Right ventricle myocardium inferior (tissue), 1 donor: ENCODE measurements around the gene IFI30. TPM values are rescaled to one million over a fixed set of nuclear protein-coding genes. Genes with fewer than 3 reads are reported as not detected.
"Not testable (repeated sequence)": the region's sequence is repeated elsewhere in the genome, so short reads cannot be mapped to it uniquely, and the experiment has no call there.

Experiments used
- ATAC-seq: fragments of 200-7000 bp; cut with Tn5 transposase; one replicate; pipeline ENCODE4 v1.9.1; 2020; ENCODE audit warnings: mild to moderate bottlenecking, moderate library complexity
- DNase-seq: peaks from one replicate; pipeline ENCODE4 v3.0.0; 2021; ENCODE audit errors: missing footprints
- intact Hi-C: fragments of 100-400 bp; cut with DNase I; formaldehyde crosslinking; loops from one replicate; pipeline ENCODE4 v1.11.0; 2022
- total RNA-seq: library from RNA; stranded (reverse); fragmentation: NEBNext Ultra II Directional; extraction: Animal tissue kit (Norgen Biotek cat#: 25700); gene quantifications from one replicate; pipeline ENCODE4 v1.2.1, GENCODE V29; 2021
- donor health status: DM: no; HTN: yes; CAD: no; lungs with severe emphysema.

IFI30 gene
- total RNA-seq, 1 donor from 2014 or later = 32.5 TPM

DNA sequence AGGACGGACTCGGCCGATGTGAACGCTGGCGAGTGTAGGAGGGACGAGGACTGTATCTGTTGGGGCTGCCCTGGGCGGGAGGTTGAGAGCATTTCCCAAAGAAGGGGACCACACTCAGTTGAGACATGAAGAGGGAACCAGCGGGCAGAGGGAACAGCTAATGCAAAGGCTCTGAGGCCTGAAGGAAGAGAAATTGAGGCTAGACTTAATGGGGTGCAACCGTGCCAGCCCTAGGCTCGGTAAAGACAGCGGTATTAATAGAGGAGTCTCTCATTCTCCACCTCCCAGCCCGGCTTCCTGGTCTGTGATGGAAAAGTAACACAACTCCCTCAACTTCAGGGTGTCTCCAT lies 20.5 kb downstream of the IFI30 start:
- intact Hi-C loops = loop anchor here (1.0 kb wide), 1 partner anchor 9 kb away; no protein-coding TSS in a partner anchor
- no peak for DNase-seq
- no peak for ATAC-seq

DNA sequence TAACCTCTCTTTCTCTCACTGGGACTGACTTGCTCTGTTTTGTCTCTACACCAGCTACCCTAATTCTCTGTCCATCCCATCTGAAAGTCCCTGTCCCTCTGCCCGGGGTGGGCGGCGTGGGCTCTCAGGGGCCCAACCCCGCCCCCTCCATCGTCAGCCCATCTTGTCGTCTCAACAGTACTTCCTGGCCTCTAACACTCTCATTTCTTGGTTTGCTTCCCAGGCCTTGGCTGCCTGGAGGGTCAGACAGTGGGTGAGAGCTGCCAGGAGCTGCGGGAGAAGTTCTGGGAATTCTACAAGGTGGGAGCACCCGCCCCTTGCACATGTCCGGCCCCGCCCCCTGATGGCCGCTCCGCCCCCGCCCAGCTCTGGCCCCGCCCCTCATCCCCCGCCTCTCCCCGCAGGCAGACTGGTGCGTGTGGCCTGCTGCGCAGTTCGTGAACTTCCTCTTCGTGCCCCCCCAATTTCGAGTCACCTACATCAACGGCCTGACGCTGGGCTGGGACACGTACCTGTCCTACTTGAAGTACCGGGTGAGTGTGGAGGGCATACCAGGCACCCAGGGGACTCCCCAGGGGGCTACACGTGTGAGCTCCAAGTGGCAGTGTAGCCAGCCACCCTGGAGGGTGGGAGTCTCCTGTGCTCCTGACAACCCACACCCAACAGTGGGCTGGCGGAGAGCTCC lies 21.1 kb downstream of the IFI30 start:
- DNase-seq (no peak), ATAC-seq (no peak)
- intact Hi-C loops = loop anchor here (1.0 kb wide), 1 partner anchor 9 kb away; no protein-coding TSS in a partner anchor

DNA sequence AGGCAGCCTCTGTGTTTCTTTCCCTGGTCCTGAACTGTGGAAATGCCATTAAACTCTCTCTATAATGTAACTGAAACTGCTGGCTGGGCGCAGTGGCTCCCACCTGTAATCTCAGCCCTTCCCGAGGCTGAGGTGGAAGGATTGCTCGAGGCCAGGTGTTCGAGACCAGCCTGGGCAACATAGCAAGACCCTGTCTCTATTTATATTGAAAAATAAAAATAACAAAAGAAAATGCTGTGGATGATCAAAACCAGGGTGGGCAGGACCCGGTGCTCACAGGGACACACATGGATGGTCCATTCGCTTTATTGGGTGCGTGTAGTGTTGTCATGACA lies 22.9 kb downstream of the IFI30 start:
- ATAC-seq (no peak), DNase-seq (no peak)
- intact Hi-C loops = no loop called here

DNA sequence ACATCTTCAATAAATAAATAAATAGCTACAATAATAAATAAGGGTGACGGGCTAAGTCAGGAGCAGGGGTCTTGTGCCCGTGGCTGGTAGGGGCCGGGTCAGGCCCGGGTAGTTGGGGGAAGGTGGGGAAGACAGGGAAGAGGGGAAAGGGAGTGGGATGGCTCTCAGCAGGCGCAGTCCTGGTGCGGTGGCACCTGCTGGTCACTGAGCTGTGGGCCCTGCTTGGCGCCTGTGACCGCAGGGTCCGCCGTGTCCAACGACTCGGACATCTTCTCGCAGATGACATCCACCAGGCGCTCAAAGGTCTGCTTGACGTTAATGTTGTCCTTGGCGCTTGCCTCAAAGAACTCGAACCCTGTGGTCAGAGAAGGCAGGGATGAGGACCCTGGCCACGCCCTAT lies 23.7 kb downstream of the IFI30 start:
- DNase-seq (no peak), ATAC-seq (no peak)
- intact Hi-C loops = no loop called here

GRCh38 chr19:18197941-18198340 lies 24.3 kb downstream of the IFI30 start:
- intact Hi-C loops = no loop called here
- no peak for ATAC-seq
- DNase-seq = no peak

DNA sequence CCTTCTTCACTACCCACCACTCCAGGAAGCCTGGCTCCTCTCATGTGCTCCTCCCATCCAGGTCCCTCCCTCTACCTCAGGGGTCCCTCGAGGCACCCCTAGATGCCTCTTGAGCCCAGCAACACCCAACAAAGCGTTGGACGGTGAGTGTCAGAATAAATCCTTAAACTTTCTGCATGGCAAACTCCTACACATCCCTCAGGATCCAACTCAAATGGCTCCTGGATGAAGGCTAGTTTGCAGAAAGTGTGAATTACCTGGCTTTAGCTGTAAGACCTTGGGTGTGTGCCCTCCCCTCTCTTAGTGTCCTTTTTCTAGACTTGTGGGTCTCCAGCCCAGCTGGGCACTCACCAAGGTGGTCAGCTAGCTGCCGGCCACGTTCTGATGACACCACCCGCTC lies 24.8 kb downstream of the IFI30 start:
- intact Hi-C loops = no loop called here
- ATAC-seq (no peak), DNase-seq (no peak)

GRCh38 chr19:18202397-18202777 lies 28.8 kb downstream of the IFI30 start:
- ATAC-seq = no peak

GRCh38 chr19:18202778-18203407 lies 29.3 kb downstream of the IFI30 start:
- DNase-seq = no peak
- intact Hi-C loops = loop anchor here (1.0 to 5.0 kb wide), 3 partner anchors 9 to 209 kb away; partner anchors contain the start of gene PIK3R2
- no peak for ATAC-seq

More at GRCh38 chr19:18202397-18202777, 28.8 kb downstream of the IFI30 start:
- intact Hi-C loops = loop anchor here (5.0 kb wide), 2 partner anchors 50 to 210 kb away; partner anchors contain the start of gene PIK3R2
- no peak for DNase-seq

DNA sequence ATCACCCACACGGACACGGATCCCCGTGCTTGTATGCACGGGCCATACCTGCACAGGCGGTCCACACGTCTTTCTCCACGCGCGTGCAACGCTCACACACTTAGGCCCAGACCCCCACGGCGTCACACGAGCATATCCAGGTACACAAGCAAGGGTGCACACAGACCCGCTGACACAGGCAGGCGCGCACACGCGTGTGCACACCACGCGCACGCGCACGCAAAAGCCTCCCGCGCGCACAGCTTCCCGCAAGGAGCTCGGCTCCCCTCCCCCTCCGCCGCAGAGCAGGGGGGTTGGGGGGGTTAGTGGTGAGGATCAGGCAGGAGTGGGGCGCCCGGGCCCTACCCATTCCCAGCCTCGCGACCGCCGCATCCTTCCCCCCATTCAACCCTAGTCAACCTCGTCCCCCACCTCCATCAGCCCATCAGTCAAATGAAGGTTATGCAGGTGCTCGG lies 29.8 kb downstream of the IFI30 start:
- DNase-seq (peak; percentile 81), ATAC-seq (peak; percentile 1)
- intact Hi-C loops = loop anchor here (1.0 to 5.0 kb wide), 3 partner anchors 9 to 209 kb away; partner anchors contain the start of gene PIK3R2

DNA sequence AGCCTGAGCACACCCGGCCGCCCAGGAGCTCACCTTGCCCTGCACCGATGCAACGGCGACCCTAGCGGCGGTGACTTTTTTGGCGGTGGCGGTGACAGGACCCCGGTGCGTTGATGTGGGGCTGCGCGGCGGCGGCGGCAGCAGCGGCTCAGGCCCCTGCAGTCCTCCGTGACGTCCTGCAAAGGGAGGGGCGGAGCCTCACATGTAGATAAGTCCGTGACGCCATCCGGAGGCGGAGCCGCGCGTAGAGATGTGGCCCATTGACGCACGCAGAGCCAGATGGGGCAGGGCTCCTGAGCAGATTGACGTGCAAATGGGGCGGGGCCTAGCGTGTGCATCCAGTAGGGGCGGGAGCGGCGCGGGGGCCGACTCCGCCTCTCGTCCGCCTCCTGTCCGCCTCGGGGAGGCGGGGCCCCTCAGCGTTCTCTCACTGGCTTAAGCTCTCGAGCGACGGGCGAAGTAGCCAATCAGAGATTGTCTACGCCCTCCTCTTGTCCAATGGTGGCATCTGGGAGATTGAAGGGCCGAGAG lies 30.3 kb downstream of the IFI30 start, which contains the start of gene RAB3A:
Gene RAB3A (minus strand): TSS at position 180 of the 531 bp plus-strand sequence. CDS start 1,302 bp downstream, outside the sequence.
- intact Hi-C loops = loop anchor here (1.0 to 5.0 kb wide), 7 partner anchors 10 to 208 kb away; partner anchors contain the start of genes LSM4 and PIK3R2
- DNase-seq = peak; percentile 100
- ATAC-seq = peak; percentile 96

- no peak for DNase-seq
- intact Hi-C loops = loop anchor here (2.0 to 5.0 kb wide), 6 partner anchors 20 to 208 kb away; partner anchors contain the start of genes LSM4 and PIK3R2
- ATAC-seq = peak; percentile 27
Observed at GRCh38 chr19:18204394-18205199, 31.0 kb downstream of the IFI30 start.

GRCh38 chr19:18205200-18205892 lies 31.7 kb downstream of the IFI30 start:
- ATAC-seq (peak; percentile 40), DNase-seq (peak; percentile 91)
- intact Hi-C loops = loop anchor here (2.0 kb wide), 4 partner anchors 19 to 117 kb away; partner anchors contain the start of gene LSM4

- ATAC-seq (no peak), DNase-seq (no peak)
- intact Hi-C loops = no loop called here
Observed at GRCh38 chr19:18206018-18206417, 32.4 kb downstream of the IFI30 start.

GRCh38 chr19:18208098-18208951 lies 34.7 kb downstream of the IFI30 start:
- DNase-seq (no peak), ATAC-seq (no peak)
- intact Hi-C loops = no loop called here

DNA sequence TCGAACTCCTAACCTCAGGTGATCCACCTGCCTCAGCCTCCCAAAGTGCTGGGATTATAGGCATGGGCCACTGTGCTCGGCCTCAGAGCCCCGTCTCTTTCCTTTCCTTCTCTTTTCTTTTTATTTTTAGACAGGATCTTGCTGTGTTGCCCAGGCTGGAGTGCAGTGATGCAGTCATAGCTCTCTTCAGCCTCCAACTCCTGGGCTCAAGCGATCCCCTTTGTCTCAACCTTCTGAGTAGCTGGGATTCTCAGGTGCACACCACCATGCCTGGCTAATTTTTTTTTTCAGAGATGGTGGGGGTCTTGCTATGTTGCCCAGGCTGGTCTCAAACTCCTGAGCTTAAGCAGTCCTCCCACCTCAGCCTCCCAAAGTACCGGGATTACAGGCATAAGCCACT lies 36.3 kb downstream of the IFI30 start:
- intact Hi-C loops, DNase-seq: not testable (repeated sequence)

DNA sequence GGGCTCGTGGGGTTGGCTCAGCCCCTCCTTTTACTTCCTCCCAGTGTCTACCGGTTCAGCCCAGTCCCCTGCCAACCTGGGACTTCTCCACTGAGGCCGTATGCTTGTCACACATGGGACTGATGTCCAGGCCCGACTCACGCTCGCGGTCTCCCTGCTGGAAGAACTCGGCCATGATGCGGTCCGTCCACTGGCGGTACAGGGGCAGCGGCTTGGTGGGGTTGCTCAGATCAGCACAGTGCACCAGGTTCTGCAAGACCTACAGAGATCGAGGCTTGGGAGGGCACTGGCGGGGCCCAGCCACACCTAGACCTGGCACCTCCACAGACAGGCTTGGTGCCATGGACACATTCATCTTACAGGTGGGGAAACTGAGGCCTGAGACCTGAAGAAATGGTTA lies 38.1 kb downstream of the IFI30 start:
- no peak for DNase-seq
- no peak for ATAC-seq
- intact Hi-C loops = no loop called here

More for the DNA sequence above, 36.3 kb downstream of the IFI30 start:
- ATAC-seq = not testable (repeated sequence)

DNA sequence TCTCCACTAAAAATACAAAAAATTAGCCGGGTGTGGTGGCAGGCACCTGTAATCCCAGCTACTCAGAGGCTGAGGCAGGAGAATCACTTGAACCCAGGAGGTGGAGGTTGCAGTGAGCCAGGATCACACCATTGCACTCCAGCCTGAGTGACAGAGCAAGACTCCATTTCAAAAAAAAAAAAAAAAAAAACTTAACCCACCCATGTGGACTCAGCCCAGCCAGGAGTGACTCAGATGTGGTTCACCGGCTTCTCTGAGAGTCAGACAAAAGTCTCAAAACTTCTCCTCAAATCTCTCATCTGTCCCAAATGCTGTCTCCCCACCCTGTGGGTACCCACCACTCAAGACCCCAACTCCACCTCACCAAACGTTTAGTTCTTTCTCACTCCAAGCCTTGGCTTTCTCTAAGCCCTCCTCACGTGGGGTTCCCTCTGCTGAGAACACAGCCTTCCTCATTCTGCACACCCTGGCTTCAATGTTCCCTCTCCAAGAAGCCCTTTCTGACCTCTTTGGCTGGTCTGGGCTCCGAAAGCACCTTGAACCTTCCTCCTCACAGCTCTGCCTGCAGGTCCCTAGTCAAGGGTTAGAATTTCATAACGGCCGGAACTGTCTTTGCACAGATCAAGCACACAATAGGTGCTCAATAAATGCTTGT lies 41.3 kb downstream of the IFI30 start:
- intact Hi-C loops = no loop called here
- DNase-seq = no peak
- ATAC-seq = no peak
